SK-MEL-5 (cell line): ENCODE data around the gene TMC5. TPM values are rescaled to one million over a fixed set of nuclear protein-coding genes. Genes with fewer than 3 reads are reported as not detected.
A peak's percentile ranks its signal among the peaks of the same experiment; 100 is the strongest.
"Not testable (repeated sequence)": the region's sequence is repeated elsewhere in the genome, so short reads cannot be mapped to it uniquely, and the experiment has no call there.

Source experiments
- DNase-seq: peaks from one replicate; pipeline ENCODE4 v3.0.0-alpha.2; 2016; ENCODE audit warnings: low read depth, low spot score
- in situ Hi-C: cut with HindIII; loops from 2 replicates; pipeline ENCODE4 v1.10.0; 2016; ENCODE audit warnings: low sequenced_read_pairs, high pct_unique_total_duplicates, low pct_unique_long_range_greater_than_20kb
- polyA plus RNA-seq, 2 experiments: library from polyadenylated mRNA; depleted of rRNA; stranded (reverse); fragments of >200 nt; gene quantifications; 2 replicates each; pipeline ENCODE4 v1.2.3, GENCODE V29; 2015
- total RNA-seq: library from RNA; depleted of rRNA; stranded (reverse); fragments of >200 nt; shearing (Covaris generic); gene quantifications from 2 replicates; pipeline ENCODE4 v1.2.3, GENCODE V29; 2014; rRNA removed

The TMC5 gene
- total RNA-seq, result not detected in 2 replicates
- 0.10 TPM in 1 of 2 replicates, not detected in the other for polyA plus RNA-seq (2015; cell fraction: cytosol; rRNA removed)
- polyA plus RNA-seq (2015; cell fraction: nucleus; rRNA removed), result not detected in 2 replicates

GRCh38 chr16:19417640-19418039, at the start of gene TMC5:
TMC5 (plus strand) TSS chr16:19417883; CDS start chr16:19440039, 22,156 bp downstream.
- DNase-seq, result no peak
- in situ Hi-C loops, result no loop called here

DNA sequence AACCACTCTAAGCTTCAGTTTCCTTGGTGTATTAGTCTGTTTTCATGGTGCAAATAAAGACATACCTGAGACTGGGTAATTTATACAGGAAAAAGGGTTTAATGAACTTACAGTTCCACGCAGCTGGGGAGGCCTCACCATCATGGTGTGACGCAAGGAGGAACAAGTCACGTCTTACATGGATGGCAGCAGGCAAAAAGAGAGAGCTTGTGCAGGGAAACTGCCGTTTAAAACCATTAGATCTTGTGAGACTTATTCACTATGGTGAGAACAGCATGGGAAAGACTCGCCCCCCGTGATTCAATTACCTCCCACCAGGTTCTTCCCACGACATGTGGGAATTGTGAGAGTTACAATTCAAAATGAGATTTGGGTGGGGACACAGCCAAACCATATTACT, 45.1 kb upstream of the TMC5 start:
- DNase-seq, in situ Hi-C loops: not testable (repeated sequence)

DNA sequence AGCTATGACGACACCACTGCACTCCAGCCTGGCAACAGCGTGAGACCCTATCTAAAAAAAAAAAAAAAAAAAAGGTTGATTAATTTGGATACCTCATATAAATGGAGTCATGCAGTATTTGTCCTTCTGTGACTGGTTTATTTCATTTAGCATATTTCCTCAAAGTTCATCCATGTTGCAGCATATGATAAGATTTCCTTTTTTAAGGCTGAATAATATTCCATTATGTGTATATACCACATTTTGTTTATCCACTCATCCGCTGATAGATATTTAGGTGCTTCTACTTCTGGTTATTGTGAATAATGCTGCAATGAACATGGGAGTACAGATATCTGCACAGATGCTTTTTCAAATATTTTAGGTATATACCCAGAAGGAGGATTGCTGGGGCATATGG, 43.3 kb upstream of the TMC5 start:
- in situ Hi-C loops, result no loop called here
- no peak for DNase-seq

DNA sequence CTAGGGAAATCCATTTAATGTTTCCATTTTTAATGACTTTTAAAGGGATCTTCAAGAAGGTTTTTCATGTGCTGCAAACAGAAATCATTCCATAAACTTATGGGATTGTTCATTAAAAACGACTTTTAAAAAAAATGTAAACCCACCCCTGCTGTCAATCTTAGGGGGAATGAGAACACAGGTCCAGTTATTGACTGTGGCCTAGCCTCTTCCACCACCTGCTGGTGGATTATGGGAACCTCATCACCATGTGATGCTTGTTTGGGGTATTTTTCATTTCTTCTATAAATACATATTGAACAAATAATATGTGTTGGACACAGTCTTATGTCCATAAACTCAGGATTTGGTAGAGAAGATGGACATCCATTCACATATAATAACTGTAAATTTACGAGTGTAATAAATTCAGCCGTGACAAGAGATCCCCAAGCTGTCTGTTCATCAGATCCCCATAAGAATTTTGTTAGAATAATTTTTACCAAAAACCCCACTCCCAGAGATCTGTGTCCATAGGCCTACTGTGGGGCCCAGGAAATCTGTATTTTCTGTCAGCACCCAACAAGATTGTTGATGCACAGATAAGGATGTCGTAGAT, 42.0 kb upstream of the TMC5 start:
- peak; percentile 67 for DNase-seq
- in situ Hi-C loops, result no loop called here

DNA sequence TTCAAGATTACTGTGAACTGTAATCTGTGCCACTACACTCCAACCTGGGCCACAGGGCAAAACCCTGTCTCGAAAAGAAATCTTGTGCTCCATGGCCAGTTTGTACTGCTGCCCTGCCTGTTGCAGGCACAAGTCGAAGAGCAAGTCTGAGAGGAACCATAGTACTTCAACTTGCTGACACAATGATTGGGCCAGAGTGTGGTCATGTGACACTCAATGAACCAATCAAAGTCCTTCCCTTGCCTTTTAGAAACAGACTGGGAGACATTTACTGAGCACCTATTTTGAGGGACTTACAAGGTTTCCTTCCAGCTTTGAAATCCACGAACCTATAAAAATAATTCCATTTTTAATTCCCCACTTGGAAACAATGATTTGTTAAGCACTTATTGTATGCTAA, 39.8 kb upstream of the TMC5 start:
- in situ Hi-C loops, result no loop called here
- DNase-seq, result peak; percentile 19

- no peak for DNase-seq
- in situ Hi-C loops, result no loop called here
Observed at GRCh38 chr16:19378511-19378910, 39.2 kb upstream of the TMC5 start.

DNA sequence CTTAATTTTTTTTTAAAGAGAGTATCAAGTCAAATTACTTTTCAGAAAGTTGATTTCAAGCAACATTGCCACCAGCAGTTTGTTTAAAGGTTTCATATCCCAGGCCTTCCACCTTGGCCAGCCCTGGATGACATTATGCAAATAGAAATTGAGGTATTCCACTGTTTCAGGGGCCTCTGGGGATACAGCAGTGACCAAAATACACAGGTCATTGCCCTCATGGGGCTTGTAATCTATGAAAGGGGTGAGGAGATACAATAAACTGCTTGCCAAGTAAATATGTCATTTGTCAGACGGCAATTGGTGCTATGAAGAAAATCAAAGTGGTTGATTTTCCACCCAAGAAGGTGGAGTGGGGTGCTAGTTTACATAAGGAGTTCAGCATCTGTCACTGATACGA, 37.8 kb upstream of the TMC5 start:
- in situ Hi-C loops, result no loop called here
- no peak for DNase-seq

DNA sequence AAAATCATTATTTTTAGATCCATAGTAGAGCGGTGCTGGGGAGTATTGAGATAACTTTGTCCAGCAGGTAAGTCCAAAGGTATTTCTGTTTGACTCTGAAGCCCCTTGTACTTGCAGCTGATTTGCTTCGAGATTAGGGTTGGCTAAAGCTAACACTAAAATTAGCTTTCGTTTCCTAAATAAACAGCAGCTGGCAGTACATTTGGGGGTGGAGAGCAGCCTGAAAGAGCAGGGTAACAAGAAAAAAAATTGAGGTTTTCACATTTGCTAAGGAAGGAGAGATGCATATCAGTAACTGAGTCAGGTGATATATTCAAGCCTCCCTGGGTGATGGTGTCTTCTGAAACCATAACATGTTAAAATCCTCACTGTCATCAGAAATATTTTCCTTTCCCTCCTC, 37.4 kb upstream of the TMC5 start:
- in situ Hi-C loops, result no loop called here
- DNase-seq, result no peak

- no peak for DNase-seq
- in situ Hi-C loops, result no loop called here
Observed at GRCh38 chr16:19382084-19382801, 35.4 kb upstream of the TMC5 start.

- in situ Hi-C loops, result no loop called here
- DNase-seq, result no peak
Observed at GRCh38 chr16:19382887-19383816, 34.5 kb upstream of the TMC5 start.

DNA sequence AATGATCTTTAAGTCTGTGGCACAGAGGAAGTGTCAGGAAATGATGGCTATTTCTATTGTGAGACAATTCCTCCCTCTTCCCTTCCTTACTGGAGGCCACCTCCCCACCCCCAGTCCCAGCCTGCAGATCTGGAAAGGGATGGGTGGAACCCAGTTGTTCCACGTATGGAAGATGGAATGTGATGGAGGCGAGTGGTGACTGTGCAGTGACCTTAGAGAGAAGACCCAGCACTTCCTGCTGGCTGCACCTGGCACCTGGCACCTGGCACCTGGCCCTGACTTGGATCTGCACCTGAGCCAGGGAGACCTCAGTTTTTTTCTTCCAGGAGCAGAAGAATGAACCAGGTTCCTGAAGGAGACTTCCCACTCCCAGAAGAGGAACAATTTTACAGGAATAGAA, 33.0 kb upstream of the TMC5 start:
- no peak for DNase-seq
- in situ Hi-C loops, result no loop called here

- DNase-seq, result no peak
- in situ Hi-C loops, result no loop called here
Observed at GRCh38 chr16:19386525-19386924, 31.2 kb upstream of the TMC5 start.

- in situ Hi-C loops, result no loop called here
- DNase-seq, result peak; percentile 58
Observed at GRCh38 chr16:19389246-19389645, 28.4 kb upstream of the TMC5 start.

GRCh38 chr16:19391185-19391776, 26.4 kb upstream of the TMC5 start:
- in situ Hi-C loops, DNase-seq: not testable (repeated sequence)

DNA sequence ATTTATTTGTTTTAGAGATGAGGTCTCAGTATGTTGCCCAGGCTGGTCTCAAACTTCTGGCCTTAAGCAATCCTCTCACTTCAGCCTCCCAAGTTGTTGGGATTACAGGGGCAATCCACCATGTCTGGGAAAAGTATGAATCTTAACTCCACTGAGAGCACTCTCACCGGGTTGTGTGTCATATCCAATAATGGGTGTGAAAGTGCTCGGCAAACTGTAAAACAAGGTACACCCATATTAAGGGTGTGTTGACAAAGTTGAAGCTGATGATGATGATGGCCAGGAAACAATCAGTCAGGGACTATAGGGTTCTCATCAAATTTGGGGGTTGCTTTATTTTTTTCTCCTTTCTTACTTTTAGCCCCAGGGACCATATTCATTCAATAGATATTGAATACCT, 25.3 kb upstream of the TMC5 start:
- no peak for DNase-seq
- in situ Hi-C loops, result no loop called here

DNA sequence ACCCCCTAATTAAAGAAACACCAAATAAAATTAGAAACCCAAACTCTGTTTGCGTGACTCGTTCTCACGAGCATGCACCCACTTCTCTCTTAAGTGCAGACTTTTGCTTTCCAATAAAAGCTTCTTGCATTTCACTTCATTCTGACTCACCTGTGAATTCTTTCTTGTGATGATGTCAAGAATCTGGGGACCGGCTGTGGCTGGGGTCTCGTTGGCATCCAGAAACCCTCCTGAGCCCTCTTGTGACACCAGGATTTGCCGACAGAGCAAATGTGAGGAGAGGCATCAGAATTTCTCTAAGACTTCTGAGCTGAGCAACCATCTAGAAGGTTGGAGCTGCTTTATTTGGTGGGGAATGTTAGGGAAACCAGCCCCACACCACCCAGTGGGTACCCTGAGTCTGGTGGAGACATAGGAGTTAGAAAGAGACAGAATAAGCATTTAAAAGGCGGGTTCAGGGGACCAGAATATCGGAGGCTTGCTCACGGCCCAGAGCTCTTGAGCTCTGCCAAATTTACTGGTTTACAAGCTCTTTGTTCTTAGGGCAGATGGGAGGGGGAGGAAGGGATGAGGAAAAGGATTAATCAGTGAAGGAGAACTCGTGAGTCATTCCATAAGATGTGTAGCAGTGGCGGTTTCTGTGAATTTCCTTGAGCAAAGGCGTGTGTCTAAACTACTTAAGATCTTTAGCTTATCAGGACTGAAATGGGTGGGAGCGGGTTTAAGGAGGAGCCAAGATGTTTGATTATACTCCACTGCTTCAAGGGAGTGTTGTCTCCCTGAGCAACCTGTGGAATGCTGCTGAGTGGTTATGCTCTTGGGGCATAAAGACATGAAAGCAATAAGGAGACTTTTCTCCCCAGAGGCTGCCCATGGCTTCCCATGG, 24.2 kb upstream of the TMC5 start:
- in situ Hi-C loops, result no loop called here
- DNase-seq, result no peak
